Neutrophil (primary cell): ENCODE measurements around the gene ANKMY1.

Experiments used
- H3K27ac ChIP-seq: fragments of 200-600 bp; sonication (generic); 2 replicates; pipeline ENCODE4 v1.5.1; 2016; ENCODE audit warnings: mild to moderate bottlenecking, moderate library complexity
- H3K27me3 ChIP-seq: fragments of 200-600 bp; sonication (generic); 2 replicates; pipeline ENCODE4 v1.6.0; 2016; ENCODE audit warnings: mild to moderate bottlenecking
- H3K36me3 ChIP-seq: fragments of 200-600 bp; sonication (generic); 2 replicates; pipeline ENCODE4 v1.5.1; 2017
- H3K4me1 ChIP-seq, 2 experiments: fragments of 200-600 bp in 1 of 2; sonication (generic) in 1 of 2; 1 replicate in 1 of 2; 2 replicates in 1 of 2; pipeline versions ENCODE4 v1.5.1 to v1.6.1; 2013 to 2016; ENCODE audit warnings: low read depth in 1 of 2, low read length in 1 of 2, mild to moderate bottlenecking in 1 of 2, moderate library complexity in 1 of 2; ENCODE audit not compliant: control insufficient read depth in 1 of 2, insufficient read depth in 1 of 2
- H3K4me3 ChIP-seq, 2 experiments: fragments of 200-600 bp in 1 of 2; sonication (generic) in 1 of 2; 1 replicate in 1 of 2; 2 replicates in 1 of 2; pipeline ENCODE4 v1.5.1; 2013 to 2016; ENCODE audit warnings: low read depth in 1 of 2, low read length in 1 of 2, mild to moderate bottlenecking in 1 of 2, moderate library complexity in 1 of 2
- H3K9me3 ChIP-seq: fragments of 200-600 bp; sonication (generic); 2 replicates; pipeline ENCODE4 v1.5.1; 2016
- TF ChIP-seq, protein P1 (sequence below): fragments of 200-600 bp; sonication (generic); IDR thresholded peaks from 2 replicates; pipeline ENCODE4 v1.5.1; 2016; ENCODE audit warnings: antibody characterized with exemption

The ANKMY1 gene

DNA sequence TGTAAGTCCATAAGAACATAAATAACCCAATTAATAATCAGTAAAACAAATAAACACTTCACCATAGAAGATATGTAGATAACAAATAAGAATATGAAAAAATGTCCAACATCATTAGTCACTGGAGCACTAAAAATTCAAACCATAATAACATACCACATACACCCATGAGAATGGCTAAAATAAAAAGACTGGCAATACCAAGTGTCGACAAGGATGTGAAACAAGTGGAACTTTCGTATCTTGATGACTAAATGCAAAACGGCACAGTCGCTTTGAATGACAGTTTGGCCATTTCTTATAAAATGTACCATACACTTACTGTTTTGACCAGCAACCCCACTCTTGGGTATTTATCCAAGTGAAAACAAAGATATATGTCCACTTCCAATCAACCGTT, 26.8 kb downstream of the ANKMY1 start:
- Histone ChIP-seq H3K4me3 (no peak overlapping the region), H3K9me3 (peaks cover 9% of the 10 kb centered on the region), H3K27ac (no peak overlapping the region), H3K4me1 (no peaks in the 10 kb centered on the region), H3K27me3 (no peaks in the 10 kb centered on the region), H3K36me3 (peaks cover 9% of the 10 kb centered on the region)
- TF ChIP-seq, protein P1, sequence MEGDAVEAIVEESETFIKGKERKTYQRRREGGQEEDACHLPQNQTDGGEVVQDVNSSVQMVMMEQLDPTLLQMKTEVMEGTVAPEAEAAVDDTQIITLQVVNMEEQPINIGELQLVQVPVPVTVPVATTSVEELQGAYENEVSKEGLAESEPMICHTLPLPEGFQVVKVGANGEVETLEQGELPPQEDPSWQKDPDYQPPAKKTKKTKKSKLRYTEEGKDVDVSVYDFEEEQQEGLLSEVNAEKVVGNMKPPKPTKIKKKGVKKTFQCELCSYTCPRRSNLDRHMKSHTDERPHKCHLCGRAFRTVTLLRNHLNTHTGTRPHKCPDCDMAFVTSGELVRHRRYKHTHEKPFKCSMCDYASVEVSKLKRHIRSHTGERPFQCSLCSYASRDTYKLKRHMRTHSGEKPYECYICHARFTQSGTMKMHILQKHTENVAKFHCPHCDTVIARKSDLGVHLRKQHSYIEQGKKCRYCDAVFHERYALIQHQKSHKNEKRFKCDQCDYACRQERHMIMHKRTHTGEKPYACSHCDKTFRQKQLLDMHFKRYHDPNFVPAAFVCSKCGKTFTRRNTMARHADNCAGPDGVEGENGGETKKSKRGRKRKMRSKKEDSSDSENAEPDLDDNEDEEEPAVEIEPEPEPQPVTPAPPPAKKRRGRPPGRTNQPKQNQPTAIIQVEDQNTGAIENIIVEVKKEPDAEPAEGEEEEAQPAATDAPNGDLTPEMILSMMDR = no peak

- Histone ChIP-seq H3K9me3 (peaks cover 12% of the 10 kb centered on the region), H3K27me3 (no peaks in the 10 kb centered on the region), H3K4me3 (no peak overlapping the region), H3K27ac (no peak overlapping the region), H3K4me1 (no peaks in the 10 kb centered on the region), H3K36me3 (peaks cover 9% of the 10 kb centered on the region)
- TF ChIP-seq, protein P1 = no peak
These were observed 27.6 kb downstream of the ANKMY1 start for GRCh38 chr2:240530181-240530580.

DNA sequence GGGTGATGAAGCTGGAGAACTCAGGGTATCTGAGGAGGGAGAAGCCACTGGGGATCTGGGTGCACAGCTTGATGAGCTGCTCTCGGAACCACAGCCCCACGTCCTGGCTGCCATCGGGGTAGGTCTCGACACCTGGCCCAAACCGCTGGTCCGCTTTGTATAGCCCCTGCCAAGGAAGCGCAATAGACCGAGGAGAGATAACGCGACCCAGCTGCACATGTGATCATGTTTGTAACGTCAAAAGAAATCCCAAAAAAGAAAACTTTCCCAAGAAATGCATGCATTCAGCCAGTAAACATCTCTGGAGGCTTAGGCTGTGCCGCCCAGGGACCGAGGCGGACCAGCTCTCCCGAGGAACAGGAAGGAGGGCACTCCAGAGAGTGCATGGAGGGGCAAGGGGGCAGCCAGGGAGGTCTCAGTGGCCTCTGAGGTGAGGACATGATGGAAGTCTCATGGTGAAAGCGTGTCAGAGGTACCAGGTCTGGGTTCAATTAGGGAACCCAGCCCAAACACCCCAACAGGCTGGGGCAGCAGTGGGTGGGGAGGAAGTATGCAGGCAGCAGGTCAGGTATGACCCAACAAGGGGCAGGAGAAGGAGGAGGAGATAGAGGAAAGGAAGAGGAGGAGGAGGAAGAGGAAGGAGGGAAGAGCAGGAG, 28.3 kb downstream of the ANKMY1 start:
- no peak overlapping the region for H3K4me3 ChIP-seq
- H3K36me3 ChIP-seq = peaks cover 9% of the 10 kb centered on the region
- H3K9me3 ChIP-seq = peaks cover 15% of the 10 kb centered on the region
- no peaks in the 10 kb centered on the region for H3K4me1 ChIP-seq
- H3K27ac ChIP-seq = no peak overlapping the region
- H3K27me3 ChIP-seq = no peaks in the 10 kb centered on the region
- TF ChIP-seq, protein P1 = no peak

DNA sequence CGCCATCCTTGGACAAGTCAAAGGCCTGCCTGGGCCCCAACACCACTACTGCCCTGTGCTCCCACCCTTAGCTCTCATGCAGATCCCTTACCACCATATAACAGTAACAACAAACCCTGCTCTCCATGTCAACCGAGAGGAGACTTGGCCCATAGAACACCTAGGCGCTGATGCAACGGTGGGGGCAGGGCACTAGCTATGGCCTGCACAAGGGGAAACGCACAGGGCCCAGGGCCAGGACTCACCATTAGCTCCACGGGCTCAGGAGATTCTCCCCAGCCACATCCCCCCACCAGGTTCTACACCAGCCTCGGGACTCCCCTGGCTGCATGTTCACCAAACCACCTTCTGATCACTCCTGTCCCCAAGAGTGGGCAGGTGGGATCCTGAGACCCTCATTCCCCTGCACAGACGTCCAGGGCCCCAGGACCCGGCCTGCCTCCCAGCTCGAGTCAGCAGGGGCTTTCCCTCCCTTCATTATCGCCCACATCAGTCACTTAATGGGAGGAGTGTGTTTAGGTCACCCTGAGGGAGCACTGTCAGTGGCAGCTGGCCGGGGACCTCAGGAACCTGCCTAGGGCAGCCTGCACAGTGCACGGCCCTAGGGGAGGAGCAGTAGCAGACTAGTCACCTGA, 29.3 kb downstream of the ANKMY1 start:
- Histone ChIP-seq H3K4me3 (no peak overlapping the region), H3K36me3 (peaks cover 15% of the 10 kb centered on the region), H3K4me1 (no peaks in the 10 kb centered on the region), H3K9me3 (peaks cover 15% of the 10 kb centered on the region), H3K27ac (no peak overlapping the region), H3K27me3 (no peaks in the 10 kb centered on the region)
- TF ChIP-seq, protein P1 = no peak

DNA sequence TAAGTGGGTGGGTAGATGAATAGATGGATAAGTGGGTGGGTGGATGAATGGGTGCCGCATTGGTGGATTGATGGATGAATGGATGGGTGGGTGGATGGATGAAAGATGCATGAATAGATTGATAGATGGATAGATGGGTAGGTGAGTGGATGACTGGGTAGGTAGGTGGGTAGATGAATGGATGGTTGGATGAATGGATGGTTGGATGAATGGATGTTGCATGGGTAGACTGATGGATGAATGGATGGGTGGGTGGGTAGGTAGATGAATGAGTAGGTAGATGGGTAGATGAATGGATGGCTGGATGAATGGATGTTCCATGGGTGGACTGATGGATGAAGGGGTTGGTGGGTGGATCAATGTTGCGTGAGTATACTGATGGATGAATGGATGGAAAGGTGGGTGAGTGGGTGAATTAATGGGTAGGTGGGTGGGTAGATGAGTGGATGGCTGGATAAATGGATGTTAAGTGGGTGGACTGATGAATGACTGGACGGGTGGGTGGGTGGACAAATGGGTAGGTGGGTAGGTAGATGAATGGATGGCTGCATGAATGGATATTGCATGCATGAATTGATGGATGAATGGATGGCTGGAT, 30.5 kb downstream of the ANKMY1 start:
- H3K4me1 ChIP-seq = no peaks in the 10 kb centered on the region
- no peak overlapping the region for H3K27ac ChIP-seq
- peaks cover 28% of the 10 kb centered on the region for H3K36me3 ChIP-seq
- no peak overlapping the region for H3K4me3 ChIP-seq
- TF ChIP-seq, protein P1 = no peak
- peaks cover 15% of the 10 kb centered on the region for H3K9me3 ChIP-seq
- H3K27me3 ChIP-seq = no peaks in the 10 kb centered on the region
